Fibroblast of villous mesenchyme (primary cell): ENCODE data around the gene CABLES1. TPM values are rescaled to one million over a fixed set of nuclear protein-coding genes. Genes with fewer than 3 reads are reported as not detected.

ENCODE experiments used
- DNase-seq: peaks from one replicate; pipeline ENCODE4 v3.0.0-alpha.2; 2010; ENCODE audit warnings: low read depth
- H3K4me3 ChIP-seq: 2 replicates; pipeline ENCODE4 v1.5.1; 2011; ENCODE audit warnings: low read depth, mild to moderate bottlenecking, low read length
- CTCF ChIP-seq: IDR thresholded peaks from 2 replicates; pipeline ENCODE4 v1.5.1; 2012; ENCODE audit warnings: low read depth, mild to moderate bottlenecking, low read length; ENCODE audit not compliant: insufficient read depth
- total RNA-seq: library from RNA; depleted of rRNA; stranded (reverse); fragments of >200 nt; gene quantifications from 2 replicates; pipeline ENCODE4 v1.2.3, GENCODE V29; 2012

The CABLES1 gene
- total RNA-seq, 1 donor: 0.43 TPM

- no peak overlapping the region for H3K4me3 ChIP-seq
- DNase-seq: no peak
- TF ChIP-seq CTCF: no peak
These were observed 73.3 kb downstream of the CABLES1 start for GRCh38 chr18:23208600-23208999.

- TF ChIP-seq CTCF: no peak
- no peak for DNase-seq
- no peak overlapping the region for H3K4me3 ChIP-seq
These were observed 73.7 kb downstream of the CABLES1 start for GRCh38 chr18:23209031-23209430.

- TF ChIP-seq CTCF: no peak
- no peak for DNase-seq
- no peak overlapping the region for H3K4me3 ChIP-seq
These were observed 74.5 kb downstream of the CABLES1 start for GRCh38 chr18:23209796-23210195.

GRCh38 chr18:23210526-23210925, 75.2 kb downstream of the CABLES1 start:
- no peak for TF ChIP-seq CTCF

GRCh38 chr18:23211146-23211545, 75.9 kb downstream of the CABLES1 start:
- no peak for TF ChIP-seq CTCF
- H3K4me3 ChIP-seq: no peak overlapping the region
- no peak for DNase-seq

More at GRCh38 chr18:23210526-23210925, 75.2 kb downstream of the CABLES1 start:
- no peak for DNase-seq
- H3K4me3 ChIP-seq: no peak overlapping the region

- TF ChIP-seq CTCF: no peak
- no peak for DNase-seq
- H3K4me3 ChIP-seq: no peak overlapping the region
These were observed 76.9 kb downstream of the CABLES1 start for GRCh38 chr18:23212161-23212560.

- DNase-seq: peak; percentile 81
- no peak overlapping the region for H3K4me3 ChIP-seq
- no peak for TF ChIP-seq CTCF
These were observed 77.9 kb downstream of the CABLES1 start for GRCh38 chr18:23213200-23213599.
